Omental fat pad (tissue), 4 donors: ENCODE results near the gene CD248. TPM values are rescaled to one million over a fixed set of nuclear protein-coding genes. Genes with fewer than 3 reads are reported as not detected.

ENCODE experiments used
- ATAC-seq: fragments of 150-250 bp; one replicate; pipeline ENCODE4 v1.9.1; 2016; ENCODE audit warnings: mild to moderate bottlenecking, moderate library complexity; ENCODE audit not compliant: low FRiP score
- DNase-seq: peaks from one replicate; pipeline ENCODE4 v3.0.0-alpha.2; 2019; ENCODE audit warnings: low spot score
- total RNA-seq, 4 donors: library from RNA; depleted of rRNA; stranded (reverse); fragments of >200 nt; gene quantifications; one replicate each; pipeline ENCODE4 v1.1.0, GENCODE V29; 2016
- TF ChIP-seq, protein P1 (sequence below), 3 donors: fragments of 450-650 bp; IDR thresholded peaks; one replicate each; pipeline ENCODE4 v1.5.1; 2016 to 2017; ENCODE audit warnings: antibody characterized with exemption in 3 of 3, mild to moderate bottlenecking in 3 of 3, moderate library complexity in 2 of 3

The CD248 gene
- total RNA-seq, 4 donors from 2014 or later, result 43.2 to 107 (median 70.7) TPM

DNA sequence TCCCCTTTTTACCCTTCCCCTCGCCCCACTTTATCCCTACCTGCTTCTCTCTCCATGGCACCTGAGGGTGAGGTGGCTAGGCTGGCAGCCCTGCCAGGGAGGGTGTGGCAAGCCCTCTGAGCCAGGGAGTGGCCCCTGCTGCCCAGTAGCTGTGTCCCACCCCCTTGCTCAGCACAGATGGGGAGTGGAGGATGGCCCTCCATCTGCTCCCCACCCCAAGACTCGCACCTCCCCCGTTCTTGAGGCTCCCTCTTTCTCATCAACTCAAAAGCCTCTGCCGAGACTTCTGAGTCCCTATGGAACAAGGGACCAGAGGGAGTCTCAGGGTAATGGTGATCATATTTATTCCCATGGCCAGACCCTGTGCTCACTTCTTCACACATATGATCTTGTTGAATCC lies 23.5 kb downstream of the CD248 start:
- DNase-seq, result no peak
- no peak for ATAC-seq
- TF ChIP-seq, protein P1, sequence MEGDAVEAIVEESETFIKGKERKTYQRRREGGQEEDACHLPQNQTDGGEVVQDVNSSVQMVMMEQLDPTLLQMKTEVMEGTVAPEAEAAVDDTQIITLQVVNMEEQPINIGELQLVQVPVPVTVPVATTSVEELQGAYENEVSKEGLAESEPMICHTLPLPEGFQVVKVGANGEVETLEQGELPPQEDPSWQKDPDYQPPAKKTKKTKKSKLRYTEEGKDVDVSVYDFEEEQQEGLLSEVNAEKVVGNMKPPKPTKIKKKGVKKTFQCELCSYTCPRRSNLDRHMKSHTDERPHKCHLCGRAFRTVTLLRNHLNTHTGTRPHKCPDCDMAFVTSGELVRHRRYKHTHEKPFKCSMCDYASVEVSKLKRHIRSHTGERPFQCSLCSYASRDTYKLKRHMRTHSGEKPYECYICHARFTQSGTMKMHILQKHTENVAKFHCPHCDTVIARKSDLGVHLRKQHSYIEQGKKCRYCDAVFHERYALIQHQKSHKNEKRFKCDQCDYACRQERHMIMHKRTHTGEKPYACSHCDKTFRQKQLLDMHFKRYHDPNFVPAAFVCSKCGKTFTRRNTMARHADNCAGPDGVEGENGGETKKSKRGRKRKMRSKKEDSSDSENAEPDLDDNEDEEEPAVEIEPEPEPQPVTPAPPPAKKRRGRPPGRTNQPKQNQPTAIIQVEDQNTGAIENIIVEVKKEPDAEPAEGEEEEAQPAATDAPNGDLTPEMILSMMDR (IDR thresholded peaks at IDR 0.05), result no peak

DNA sequence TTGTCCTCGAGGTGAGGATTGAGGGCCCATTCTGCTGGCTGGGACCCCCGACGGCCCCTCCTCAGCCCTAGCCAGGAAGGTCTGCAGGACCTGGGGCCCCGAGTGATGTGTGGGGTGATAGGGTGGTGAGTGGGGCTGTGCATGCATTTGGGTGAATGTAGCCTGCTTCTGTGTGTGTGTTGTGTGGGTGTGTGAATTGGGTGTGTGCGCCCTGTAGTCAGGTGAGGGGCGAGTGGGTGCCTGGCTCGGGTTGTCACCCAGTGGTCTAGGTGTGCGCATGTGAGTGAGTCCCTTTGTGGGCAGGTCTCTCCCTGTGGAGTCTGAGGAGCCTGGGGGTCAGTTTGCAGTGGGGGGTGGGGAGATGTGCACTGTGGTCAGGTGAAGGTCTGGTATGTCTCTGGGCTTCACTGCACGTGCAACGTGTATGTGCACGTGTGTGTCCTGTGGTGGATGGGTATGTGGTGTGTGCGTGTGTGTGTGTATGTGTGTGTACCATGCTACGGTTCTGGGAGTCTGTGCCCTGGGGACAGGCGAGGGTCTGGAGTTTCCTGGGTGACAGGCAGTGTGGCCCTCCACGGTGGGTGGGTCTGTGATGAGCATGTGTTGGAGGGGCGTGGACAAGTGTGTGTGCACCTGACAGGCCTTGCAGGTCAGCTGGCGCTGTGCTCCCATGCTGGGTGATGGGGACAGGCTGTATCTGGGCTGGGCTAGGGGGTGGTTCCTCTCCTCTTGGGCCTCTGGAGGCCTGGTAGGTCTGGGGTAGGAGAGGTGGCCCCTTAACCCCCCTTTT lies 24.1 kb downstream of the CD248 start:
- DNase-seq, result no peak
- no peak for ATAC-seq
- TF ChIP-seq, protein P1 (IDR thresholded peaks at IDR 0.05), result no peak

DNA sequence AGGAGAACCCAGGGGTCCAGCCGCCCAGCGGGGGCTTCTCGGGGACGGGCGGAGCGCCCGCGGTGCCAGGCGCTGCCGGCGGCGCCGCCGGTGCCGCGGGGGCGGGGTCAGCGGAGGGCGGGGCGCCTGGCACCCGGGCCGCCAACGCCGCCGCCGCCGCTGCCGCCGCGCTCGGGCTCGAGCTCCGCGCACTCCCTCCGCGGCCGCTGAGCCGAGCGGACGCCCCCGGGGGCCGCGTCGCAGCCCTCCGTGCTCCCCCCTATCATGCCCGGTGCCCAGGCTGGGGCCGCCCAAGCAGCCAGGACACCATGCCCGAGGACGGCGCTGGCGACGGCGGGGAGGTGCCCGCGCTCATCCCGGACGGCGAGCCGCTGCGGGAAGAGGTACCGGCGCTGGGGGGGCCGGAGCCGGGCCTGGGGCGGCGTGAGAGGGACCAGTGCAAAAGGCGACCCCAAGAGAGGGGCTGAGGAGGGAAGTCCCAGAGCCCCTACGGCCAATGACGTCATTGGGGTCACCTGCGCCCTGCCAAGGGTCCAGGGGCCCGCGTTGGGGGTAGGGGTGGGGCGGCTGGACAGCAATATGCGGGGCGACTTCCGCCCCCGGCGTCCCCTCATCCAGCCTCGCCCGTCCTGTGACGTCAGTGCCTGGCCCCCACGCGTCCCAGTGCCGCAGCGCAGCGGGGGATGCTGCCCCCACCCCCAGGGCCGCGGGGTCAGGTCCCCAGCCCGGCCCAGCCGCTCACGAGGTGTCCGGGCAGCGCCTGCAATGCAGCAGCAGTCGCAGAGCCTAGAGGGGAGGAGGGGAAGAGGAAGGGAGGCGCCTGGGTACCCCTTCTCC lies 24.9 kb downstream of the CD248 start, which contains the start of gene TMEM151A:
Gene TMEM151A, plus strand, starts transcription at position 189 of the 837 bp plus-strand sequence. Its CDS starts 120 bp downstream, at position 309.
- TF ChIP-seq, protein P1 (IDR thresholded peaks at IDR 0.05), result no peak
- DNase-seq (no peak), ATAC-seq (no peak)

DNA sequence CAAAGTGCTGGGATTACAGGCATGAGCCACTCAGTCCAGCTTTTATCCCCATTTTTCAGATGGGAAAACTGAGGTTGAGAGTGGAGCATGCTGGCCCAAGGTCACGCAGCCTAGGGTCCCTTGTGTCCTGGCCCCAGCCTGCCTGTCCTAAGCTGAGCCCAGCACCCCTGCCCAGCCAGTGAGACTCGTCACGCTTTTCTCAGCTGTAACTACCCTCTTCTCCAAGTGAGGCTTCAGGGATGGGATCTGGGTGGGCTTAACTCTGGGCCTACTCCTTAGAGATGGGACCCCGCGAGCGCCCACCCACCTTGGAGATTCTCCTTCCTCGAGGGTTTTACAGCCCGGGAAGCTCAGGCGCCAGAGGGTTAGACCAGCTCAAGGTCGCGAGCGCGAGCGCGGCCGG lies 25.5 kb downstream of the CD248 start:
- no peak for DNase-seq
- TF ChIP-seq, protein P1 (IDR thresholded peaks at IDR 0.05), result no peak
- no peak for ATAC-seq

DNA sequence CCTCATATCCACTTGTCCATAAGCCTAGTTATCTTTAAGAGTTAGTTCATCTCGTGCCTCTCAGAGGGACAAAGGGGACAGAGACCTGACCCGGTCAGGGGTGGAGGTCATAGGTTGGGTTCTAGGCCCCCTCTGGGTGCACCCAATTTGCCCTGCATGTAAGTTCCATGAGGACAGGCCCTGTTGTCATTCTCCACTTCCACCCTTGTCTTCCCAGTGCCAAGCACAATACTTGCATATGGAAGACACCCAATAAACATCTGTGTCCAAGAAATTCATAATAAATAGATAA lies 26.6 kb downstream of the CD248 start:
- DNase-seq, result no peak
- TF ChIP-seq, protein P1 (IDR thresholded peaks at IDR 0.05), result no peak
- ATAC-seq, result no peak

DNA sequence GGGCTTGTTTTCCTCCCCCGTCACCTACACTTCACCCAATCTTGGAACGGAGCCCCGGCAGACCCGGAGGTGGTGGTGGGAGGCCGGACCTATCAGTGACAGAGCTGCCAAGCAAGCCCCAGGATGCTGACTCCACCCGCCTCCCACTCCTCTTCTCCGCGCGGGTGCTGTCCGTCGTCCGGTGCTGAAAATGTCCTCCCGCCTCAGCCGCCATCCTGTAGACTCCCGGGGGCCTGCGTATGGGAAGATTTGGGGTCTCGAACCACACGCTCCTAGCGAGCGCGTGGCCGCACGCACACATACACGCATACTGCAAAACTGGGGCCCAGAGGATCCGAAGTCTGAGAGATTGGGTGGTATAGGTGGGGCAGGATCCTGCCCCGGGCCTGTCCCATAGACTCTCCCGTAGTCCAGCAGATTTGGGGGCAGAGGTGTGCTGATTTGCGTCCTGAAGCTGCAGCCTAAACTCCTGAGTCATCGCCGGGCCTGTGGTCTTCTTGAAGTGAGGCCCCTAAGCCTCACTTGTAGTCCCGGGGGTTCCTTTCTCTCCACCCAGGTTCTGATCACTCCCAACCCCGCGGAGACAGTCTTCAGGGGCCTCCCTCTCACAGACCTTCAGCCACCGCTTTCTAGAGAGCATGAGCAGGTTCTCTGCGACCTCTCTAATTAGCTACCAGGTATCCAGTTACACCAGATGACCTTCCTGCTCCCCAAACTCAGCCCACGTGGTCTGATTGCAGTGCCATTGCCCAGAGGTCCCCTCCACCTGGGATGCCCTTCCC lies 27.1 kb downstream of the CD248 start:
- TF ChIP-seq, protein P1 (IDR thresholded peaks at IDR 0.05), result no peak
- DNase-seq (peak; percentile 56), ATAC-seq (peak; percentile 55)
